Fibroblast of gingiva (primary cell): ENCODE measurements around the gene KLF8.
A peak's percentile ranks its signal among the peaks of the same experiment; 100 is the strongest.
"Not testable (repeated sequence)": the region's sequence is repeated elsewhere in the genome, so short reads cannot be mapped to it uniquely, and the experiment has no call there.

ENCODE experiments used
- DNase-seq: peaks from one replicate; pipeline ENCODE4 v3.0.0-alpha.2; 2011; ENCODE audit warnings: low read depth

KLF8 gene

GRCh38 chrX:56232221-56233082, at the start of gene KLF8:
TSS of gene KLF8 (plus strand) at chrX:56232356. CDS start at chrX:56233335, 979 bp downstream.
- peak; percentile 3 for DNase-seq

GRCh38 chrX:56206945-56207344, 25.2 kb upstream of the KLF8 start:
- not testable (repeated sequence) for DNase-seq

- no peak for DNase-seq
These were observed 20.5 kb upstream of the KLF8 start for GRCh38 chrX:56211701-56212100.

- no peak for DNase-seq
These were observed 15.8 kb upstream of the KLF8 start for GRCh38 chrX:56216332-56216731.

GRCh38 chrX:56219700-56220099, 12.5 kb upstream of the KLF8 start:
- DNase-seq, result no peak

GRCh38 chrX:56221101-56221500, 11.1 kb upstream of the KLF8 start:
- DNase-seq, result no peak

GRCh38 chrX:56222473-56223000, 9.6 kb upstream of the KLF8 start:
- no peak for DNase-seq

GRCh38 chrX:56226980-56227379, 5.2 kb upstream of the KLF8 start:
- DNase-seq, result no peak

GRCh38 chrX:56228914-56229313, 3.2 kb upstream of the KLF8 start:
- DNase-seq, result no peak

GRCh38 chrX:56231537-56232090, 542 bp upstream of the KLF8 start:
- no peak for DNase-seq

GRCh38 chrX:56233100-56233499, 944 bp downstream of the KLF8 start:
- no peak for DNase-seq

GRCh38 chrX:56233682-56234081, 1.5 kb downstream of the KLF8 start:
- DNase-seq, result peak; percentile 56

- DNase-seq, result peak; percentile 24
These were observed 16.3 kb downstream of the KLF8 start for GRCh38 chrX:56248492-56248891.

GRCh38 chrX:56253832-56254703, 21.9 kb downstream of the KLF8 start:
- DNase-seq, result no peak

- no peak for DNase-seq
These were observed 36.7 kb downstream of the KLF8 start for GRCh38 chrX:56268888-56269287.

- no peak for DNase-seq
These were observed 46.5 kb downstream of the KLF8 start for GRCh38 chrX:56278692-56279091.

- no peak for DNase-seq
These were observed 47.7 kb downstream of the KLF8 start for GRCh38 chrX:56279863-56280262.

- DNase-seq, result peak; percentile 0
These were observed 49.6 kb downstream of the KLF8 start for GRCh38 chrX:56281789-56282188.

- DNase-seq, result no peak
These were observed 52.1 kb downstream of the KLF8 start for GRCh38 chrX:56284269-56284668.

- DNase-seq, result no peak
These were observed 56.5 kb downstream of the KLF8 start for GRCh38 chrX:56288608-56289007.

- no peak for DNase-seq
These were observed 57.3 kb downstream of the KLF8 start for GRCh38 chrX:56289449-56289848.

- no peak for DNase-seq
These were observed 76.6 kb downstream of the KLF8 start for GRCh38 chrX:56308726-56309125.
